HG03575 (cell line): ENCODE data around the gene CA6.
"Not testable (repeated sequence)": the region's sequence is repeated elsewhere in the genome, so short reads cannot be mapped to it uniquely, and the experiment has no call there.

Source experiments
- ATAC-seq: cut with Tn5 transposase; IDR thresholded peaks from one replicate; pipeline ENCODE4 v1.9.1; 2021; ENCODE audit not compliant: unreplicated experiment, insufficient number of reproducible peaks, low FRiP score; ENCODE audit errors: extremely low read depth

The CA6 gene

GRCh38 chr1:9020305-9020704, 74.6 kb downstream of the CA6 start:
- ATAC-seq, result no peak

- not testable (repeated sequence) for ATAC-seq
Observed at GRCh38 chr1:9022026-9022738, 76.5 kb downstream of the CA6 start.

DNA sequence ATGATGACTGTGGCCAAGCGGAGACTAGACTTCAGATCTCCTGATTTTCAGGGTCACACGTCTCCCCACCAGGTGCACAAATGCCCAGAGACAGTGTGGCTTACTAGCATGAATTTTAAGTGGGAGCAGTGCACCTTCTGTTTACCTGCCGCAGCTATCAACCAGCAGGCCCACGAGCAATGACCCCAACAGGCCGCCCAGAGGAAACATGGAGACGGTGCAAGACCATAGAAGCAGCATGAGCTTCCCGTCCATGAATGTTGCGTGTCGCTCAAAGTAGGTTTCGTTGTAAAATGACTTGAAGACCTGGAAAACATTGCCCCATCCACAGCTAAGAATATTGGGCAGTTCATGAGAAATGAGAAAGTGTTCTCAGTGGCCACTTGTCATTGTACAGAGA, 77.1 kb downstream of the CA6 start:
- no peak for ATAC-seq
